Fibroblast of skin of scalp (primary cell): ENCODE measurements around the gene FHL1.
"Not testable (repeated sequence)": the region's sequence is repeated elsewhere in the genome, so short reads cannot be mapped to it uniquely, and the experiment has no call there.

Experiments used
- DNase-seq: peaks from one replicate; pipeline ENCODE4 v3.0.0-alpha.2; 2013

The FHL1 gene

DNA sequence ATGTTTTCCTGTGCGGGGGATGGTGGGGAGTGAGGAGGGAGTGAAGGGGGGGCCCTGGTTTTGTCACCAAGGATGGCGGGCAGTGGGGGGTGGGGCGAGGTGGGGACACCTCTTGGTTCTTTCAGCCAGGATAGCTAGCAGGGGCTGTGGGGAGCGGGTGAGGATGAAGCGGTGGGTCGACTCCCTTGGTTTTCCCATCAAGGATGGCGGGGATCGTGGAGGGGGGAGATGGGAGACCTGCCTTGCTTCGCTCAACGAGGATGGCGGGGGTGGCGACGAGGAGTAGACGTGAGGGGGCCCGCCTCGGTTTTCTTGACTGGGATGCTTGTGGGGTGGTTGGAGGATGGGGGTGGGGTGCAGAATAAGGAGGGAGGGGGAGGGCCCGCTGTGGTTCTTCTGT, 643 bp downstream of the FHL1 start:
- DNase-seq: no peak

DNA sequence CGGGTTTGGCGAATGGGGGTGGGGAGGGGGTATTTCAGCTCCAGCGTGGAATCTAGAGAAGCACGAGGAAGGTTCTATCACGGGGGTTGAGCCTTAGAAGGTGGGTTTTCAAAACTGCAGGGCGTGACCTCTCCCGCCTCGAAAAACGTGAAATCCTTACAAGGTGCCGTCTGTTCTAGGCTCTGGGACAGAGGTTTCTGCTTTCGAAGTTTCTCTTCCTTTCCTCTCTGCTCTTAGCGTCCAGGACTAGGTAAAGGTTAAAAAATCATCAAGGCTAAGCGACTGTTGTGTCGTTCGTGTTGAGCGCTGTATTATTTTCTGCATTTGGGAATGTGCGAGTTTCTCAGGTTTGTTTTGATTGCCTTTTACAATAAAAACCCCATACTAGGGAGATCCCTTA, 1.1 kb downstream of the FHL1 start:
- DNase-seq: no peak

- no peak for DNase-seq
Observed at GRCh38 chrX:136154998-136155397, 7.7 kb downstream of the FHL1 start.

DNA sequence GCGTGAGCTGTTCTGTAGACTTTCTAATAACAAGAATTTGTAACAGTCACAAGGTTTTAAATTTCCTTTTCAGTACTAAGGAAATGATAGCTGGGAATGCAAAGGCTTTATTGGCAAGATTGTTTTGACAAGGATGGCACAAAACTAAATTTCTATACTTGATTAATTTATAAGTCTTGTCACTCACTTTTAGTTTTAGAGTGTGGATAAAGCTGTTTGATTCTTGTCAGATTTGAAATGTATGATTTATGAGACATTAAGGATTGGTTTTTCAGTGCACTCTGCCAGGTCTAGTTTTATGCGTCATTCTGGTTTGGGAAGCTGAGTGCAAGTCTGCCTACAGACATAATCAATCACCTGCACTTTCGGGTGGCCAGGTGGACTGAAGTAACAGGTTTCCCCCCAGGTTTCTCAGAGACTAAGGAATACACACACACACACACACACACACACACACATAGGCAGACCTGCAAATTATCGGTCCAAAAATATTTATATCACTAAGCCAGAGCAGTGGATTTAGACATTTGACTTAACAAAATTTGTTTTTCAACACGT, 9.3 kb downstream of the FHL1 start:
- no peak for DNase-seq

DNA sequence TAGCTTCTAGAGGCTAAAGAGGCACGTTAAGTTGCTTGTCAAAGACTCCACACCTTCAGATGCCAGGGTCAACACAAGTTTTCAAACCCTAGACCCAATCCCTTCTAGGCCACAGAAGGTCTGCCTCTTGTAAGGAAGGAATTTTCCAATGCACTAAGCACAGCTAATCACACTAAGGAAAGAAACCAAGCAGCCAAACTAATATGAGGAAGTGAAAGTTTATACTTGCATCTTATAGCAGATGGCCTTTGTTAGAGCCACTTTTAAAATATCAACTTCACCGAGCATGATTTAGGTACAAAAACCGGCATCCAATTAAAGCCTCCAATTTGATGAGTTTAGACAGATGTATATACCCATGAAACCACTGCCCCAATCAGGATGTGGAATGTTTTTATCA, 9.9 kb downstream of the FHL1 start:
- no peak for DNase-seq

DNA sequence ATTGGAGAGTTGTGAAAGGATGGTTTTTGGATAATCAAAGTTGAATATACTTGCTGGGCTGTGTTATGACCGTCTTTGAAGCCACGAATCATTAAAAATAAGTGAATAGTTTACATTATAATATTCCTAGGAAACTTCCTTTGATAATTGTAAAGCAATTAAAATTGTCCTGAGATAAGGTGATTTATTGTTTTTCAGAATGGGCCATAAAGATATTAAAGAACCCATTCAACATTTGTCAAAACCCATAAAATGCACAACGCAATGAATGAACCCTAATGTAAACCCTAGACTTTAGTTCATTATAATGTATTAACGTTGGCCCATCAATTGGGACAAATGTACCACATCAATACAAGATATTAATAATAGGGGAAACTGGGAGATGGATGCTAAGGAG, 11.4 kb downstream of the FHL1 start:
- DNase-seq: no peak

- DNase-seq: no peak
Observed at GRCh38 chrX:136159611-136160025, 12.3 kb downstream of the FHL1 start.

GRCh38 chrX:136162827-136163570, 15.7 kb downstream of the FHL1 start:
- DNase-seq: peak; percentile 68

GRCh38 chrX:136163689-136164088, 16.4 kb downstream of the FHL1 start:
- peak; percentile 78 for DNase-seq

GRCh38 chrX:136165406-136165805, 18.1 kb downstream of the FHL1 start:
- no peak for DNase-seq

DNA sequence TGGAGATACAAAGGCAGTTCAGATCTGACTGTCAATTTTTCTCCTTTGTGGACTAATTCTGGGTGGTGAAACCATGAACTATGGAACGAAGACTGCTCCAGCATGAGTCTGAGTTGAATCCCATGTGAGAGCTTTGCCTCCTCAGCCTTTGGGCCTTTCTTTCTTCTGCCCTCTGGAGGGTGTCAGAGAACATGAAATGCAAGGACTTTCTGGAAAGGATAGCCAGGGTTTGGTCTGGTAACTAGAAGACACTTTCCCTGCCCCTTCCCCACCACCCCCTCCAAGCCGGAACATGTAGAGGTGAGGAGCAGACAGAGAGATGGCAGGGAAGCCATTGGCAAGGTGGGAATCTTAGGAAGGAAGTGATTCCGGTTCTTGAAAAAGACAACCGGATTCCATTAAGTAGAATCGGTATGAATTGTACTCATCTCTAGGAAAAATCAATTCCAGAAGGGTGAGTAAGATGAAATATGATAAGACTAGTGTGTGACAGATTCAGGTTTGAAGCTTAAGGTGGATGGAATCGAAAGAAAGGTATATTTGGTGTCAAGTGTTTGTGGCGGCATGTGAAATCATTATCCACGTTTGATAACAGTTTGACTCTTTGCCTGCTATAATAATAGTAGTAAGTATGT, 19.0 kb downstream of the FHL1 start:
- peak; percentile 55 for DNase-seq

DNA sequence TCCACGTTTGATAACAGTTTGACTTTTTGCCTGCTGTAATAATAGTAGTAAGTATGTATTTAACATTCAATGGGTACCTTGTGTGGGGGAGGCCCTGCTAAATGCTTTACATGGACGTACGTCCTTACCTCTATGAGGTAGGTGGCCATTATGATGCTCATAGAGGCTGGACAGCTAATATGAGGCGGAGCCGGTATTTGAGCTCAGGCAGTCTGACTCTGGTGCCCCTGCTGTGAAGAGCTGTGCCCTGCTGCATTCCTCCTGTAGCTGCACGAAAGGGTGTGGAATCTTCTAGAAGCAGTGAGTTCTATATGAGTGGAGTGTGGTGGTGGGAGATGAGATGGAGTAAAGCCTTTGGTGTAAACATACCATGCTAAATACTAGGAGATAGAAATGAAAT, 20.7 kb downstream of the FHL1 start:
- DNase-seq: not testable (repeated sequence)

DNA sequence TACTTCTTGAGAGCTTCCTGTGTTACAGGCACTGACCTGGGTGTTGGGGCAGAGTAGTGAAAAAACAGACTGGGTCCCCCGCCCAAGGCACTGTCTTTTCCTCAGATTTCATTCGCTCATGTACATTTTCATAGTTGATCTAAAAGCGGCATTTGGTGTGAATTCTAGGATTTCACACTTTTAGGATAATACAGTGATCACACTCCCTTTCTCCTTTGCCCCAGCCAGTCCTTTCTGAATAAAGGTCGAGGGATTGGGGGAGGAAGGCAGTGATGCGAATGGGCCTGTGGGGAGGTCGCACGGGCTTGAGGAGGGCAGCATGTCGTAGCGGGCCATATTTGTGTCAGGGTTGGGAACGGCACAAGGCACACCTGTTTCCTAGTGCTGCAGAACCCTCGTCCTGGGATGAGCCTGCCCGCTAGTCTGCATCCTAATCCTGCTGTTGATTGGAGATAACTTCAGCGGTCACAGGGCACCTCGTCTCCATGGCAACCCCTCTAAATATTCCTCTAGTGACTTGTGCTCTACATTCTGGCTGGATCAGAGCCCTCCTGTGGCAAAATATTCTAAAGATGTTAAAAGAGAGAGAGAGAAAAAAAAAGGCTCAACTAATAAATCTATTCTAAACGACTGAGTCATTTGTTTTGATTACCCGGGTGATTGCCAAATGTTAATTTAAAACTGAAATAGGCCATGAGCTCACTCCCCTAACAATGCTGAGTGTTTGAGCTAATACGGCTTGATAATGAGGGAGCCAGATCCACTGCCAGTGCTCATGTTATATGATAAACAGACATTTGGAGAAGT, 21.8 kb downstream of the FHL1 start:
- peak; percentile 96 for DNase-seq

GRCh38 chrX:136170139-136170800, 22.9 kb downstream of the FHL1 start:
- DNase-seq: no peak

- DNase-seq: no peak
Observed at GRCh38 chrX:136171420-136171819, 24.1 kb downstream of the FHL1 start.

DNA sequence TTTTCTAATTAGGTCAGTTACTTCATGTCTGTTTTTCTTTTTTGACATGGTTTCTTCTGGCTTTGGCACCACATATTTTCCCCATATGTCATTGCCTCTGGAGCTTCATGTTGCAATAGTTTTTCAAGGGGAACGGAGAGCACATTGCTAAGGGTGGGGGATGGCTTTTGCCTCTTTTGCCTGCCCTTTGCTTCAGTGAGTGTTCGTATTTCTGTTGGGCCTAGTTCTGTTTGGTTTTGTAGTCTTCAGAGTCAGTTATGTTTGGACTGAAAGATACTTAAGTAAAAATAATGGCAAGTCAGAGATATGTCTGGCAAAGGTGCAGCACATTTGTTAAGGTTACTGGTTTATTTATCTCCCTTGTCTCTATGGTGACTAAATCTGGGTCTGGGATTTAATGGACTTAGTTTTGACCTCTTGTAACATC, 29.1 kb downstream of the FHL1 start:
- DNase-seq: peak; percentile 92

DNA sequence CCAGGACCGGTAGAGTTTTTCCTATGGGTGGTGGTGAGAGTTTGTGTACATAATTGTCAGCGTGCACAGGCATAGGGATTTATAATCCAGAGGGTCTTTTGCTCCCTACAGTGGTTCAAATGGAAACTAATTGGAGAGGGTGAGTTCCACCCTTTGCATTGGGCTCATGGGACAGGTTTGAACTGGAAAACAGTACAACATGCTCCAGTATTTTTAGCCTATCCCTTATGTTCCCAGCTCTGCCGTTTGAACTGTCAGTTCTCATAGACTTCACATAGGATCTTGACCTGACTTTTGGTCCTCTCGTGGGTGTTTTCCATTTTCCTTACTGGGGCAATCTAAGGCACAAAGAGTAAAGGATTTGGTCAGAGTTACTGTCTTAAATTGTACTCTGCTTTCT, 31.8 kb downstream of the FHL1 start:
- DNase-seq: no peak

- no peak for DNase-seq
Observed at GRCh38 chrX:136182414-136182813, 35.1 kb downstream of the FHL1 start.

GRCh38 chrX:136183172-136183571, 35.8 kb downstream of the FHL1 start:
- DNase-seq: no peak

GRCh38 chrX:136183917-136184316, 36.6 kb downstream of the FHL1 start:
- DNase-seq: no peak

DNA sequence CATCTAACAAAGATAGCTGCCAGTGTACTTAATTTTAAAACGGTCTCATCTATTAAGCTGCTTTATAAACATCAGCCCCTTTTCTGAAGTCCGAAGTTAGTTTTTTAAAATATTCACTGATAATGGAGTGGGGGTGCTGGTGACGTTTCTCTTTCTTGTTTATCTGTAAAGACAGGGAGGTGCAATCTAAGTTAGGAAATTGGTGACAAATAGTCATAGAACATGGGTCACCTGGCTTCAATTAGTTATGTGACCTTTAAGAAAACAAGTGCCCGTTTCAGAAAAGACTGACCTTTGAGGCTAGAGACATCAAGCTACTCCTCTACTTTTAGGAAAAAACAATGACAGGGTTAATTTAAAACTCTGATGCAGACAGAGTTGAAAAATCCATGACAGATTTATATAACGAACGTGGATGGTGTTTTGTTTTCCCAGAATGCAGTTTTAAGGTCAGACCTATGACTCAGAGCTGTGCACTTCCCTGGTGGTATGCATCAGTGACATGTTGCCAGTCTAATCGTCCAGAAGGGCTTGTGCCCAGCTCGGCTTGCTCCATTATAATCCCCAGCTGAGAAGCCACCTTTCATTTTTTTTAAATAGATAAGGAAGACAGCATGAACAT, 38.2 kb downstream of the FHL1 start:
- peak; percentile 50 for DNase-seq

DNA sequence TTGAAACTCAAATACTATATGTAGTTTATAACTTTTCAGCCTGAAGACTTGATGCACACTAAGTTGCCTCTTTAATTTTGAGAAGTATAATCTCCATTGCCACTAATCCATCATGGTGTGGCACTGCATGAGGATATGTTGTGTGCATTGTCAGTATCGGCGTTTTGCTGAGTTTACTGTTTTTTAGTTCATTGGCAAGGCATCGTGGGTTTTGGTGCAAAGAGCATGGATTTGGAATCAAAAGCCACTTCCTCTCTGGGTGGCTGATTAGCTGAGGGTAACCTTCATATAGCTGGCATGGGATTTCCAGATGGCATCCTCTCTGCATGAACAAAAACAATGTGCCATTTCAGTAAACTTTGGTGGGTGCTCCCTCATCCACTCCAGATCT, 38.7 kb downstream of the FHL1 start:
- DNase-seq: no peak
